Fibroblast of skin of right quadriceps (primary cell): ENCODE data around the gene MED19.
"Not testable (repeated sequence)": the region's sequence is repeated elsewhere in the genome, so short reads cannot be mapped to it uniquely, and the experiment has no call there.

ENCODE experiments used
- DNase-seq: peaks from one replicate; pipeline ENCODE4 v3.0.0-alpha.2; 2013

Gene MED19

GRCh38 chr11:57704932-57705331 is 7.1 kb downstream of the MED19 start:
- DNase-seq = no peak

GRCh38 chr11:57703341-57703740 is 8.7 kb downstream of the MED19 start:
- no peak for DNase-seq

GRCh38 chr11:57700425-57700824 is 11.6 kb downstream of the MED19 start:
- no peak for DNase-seq

GRCh38 chr11:57699813-57700212 is 12.2 kb downstream of the MED19 start:
- no peak for DNase-seq

GRCh38 chr11:57698843-57699365 is 13.1 kb downstream of the MED19 start:
- DNase-seq = no peak

- DNase-seq = not testable (repeated sequence)
Measured at GRCh38 chr11:57690474-57690873, 21.5 kb downstream of the MED19 start.

- DNase-seq = no peak
Measured at GRCh38 chr11:57681168-57681567, 30.8 kb downstream of the MED19 start.

- no peak for DNase-seq
Measured at GRCh38 chr11:57680552-57680874, 31.5 kb downstream of the MED19 start.

- DNase-seq = no peak
Measured at GRCh38 chr11:57679396-57679795, 32.6 kb downstream of the MED19 start.

- no peak for DNase-seq
Measured at GRCh38 chr11:57675176-57675941, 36.7 kb downstream of the MED19 start.

GRCh38 chr11:57674251-57674650 is 37.8 kb downstream of the MED19 start:
- no peak for DNase-seq

- DNase-seq = no peak
Measured at GRCh38 chr11:57668434-57668782, 43.6 kb downstream of the MED19 start.

GRCh38 chr11:57667736-57668433 is 44.1 kb downstream of the MED19 start, which contains the start of gene ZDHHC5:
ZDHHC5 (plus strand) TSS chr11:57668114; CDS start chr11:57673091, 4,977 bp downstream.
- DNase-seq = peak; percentile 100

- DNase-seq = peak; percentile 99
Measured at GRCh38 chr11:57667117-57667735, 44.8 kb downstream of the MED19 start.

GRCh38 chr11:57663975-57664374 is 48.0 kb downstream of the MED19 start:
- DNase-seq = no peak

- no peak for DNase-seq
Measured at GRCh38 chr11:57662893-57663292, 49.1 kb downstream of the MED19 start.

- DNase-seq = no peak
Measured at GRCh38 chr11:57659669-57660068, 52.3 kb downstream of the MED19 start.

- DNase-seq = no peak
Measured at GRCh38 chr11:57658023-57658361, 54.0 kb downstream of the MED19 start.

GRCh38 chr11:57657194-57658022 is 54.6 kb downstream of the MED19 start, which contains the start of gene CLP1:
CLP1 (plus strand) TSS chr11:57657762; CDS start chr11:57659477, 1,715 bp downstream.
- peak; percentile 99 for DNase-seq

- DNase-seq = no peak
Measured at GRCh38 chr11:57656885-57657193, 55.2 kb downstream of the MED19 start.
